ENCODE results near the gene CCDC57. TPM values are rescaled to one million over a fixed set of nuclear protein-coding genes. Genes with fewer than 3 reads are reported as not detected.
A peak's percentile ranks its signal among the peaks of the same experiment; 100 is the strongest.

Gene CCDC57
- total RNA-seq, 1 donor from 2014 or later, result 37.2 TPM

- Mint-ChIP-seq H3K4me3 (ENCODE audit: unreplicated experiment) (no peak overlapping the region), H3K36me3 (ENCODE audit: low read depth, unreplicated experiment) (peaks cover 37% of the 10 kb centered on the region), H3K27ac (ENCODE audit: unreplicated experiment) (no peak overlapping the region), H3K4me1 (ENCODE audit: unreplicated experiment) (peaks cover 24% of the 10 kb centered on the region), H3K9me3 (ENCODE audit: unreplicated experiment) (no peaks in the 10 kb centered on the region), H3K27me3 (ENCODE audit: unreplicated experiment) (peaks cover 23% of the 10 kb centered on the region)
- DNase-seq (ENCODE audit: low spot score), result no peak
- TF ChIP-seq, protein P1, sequence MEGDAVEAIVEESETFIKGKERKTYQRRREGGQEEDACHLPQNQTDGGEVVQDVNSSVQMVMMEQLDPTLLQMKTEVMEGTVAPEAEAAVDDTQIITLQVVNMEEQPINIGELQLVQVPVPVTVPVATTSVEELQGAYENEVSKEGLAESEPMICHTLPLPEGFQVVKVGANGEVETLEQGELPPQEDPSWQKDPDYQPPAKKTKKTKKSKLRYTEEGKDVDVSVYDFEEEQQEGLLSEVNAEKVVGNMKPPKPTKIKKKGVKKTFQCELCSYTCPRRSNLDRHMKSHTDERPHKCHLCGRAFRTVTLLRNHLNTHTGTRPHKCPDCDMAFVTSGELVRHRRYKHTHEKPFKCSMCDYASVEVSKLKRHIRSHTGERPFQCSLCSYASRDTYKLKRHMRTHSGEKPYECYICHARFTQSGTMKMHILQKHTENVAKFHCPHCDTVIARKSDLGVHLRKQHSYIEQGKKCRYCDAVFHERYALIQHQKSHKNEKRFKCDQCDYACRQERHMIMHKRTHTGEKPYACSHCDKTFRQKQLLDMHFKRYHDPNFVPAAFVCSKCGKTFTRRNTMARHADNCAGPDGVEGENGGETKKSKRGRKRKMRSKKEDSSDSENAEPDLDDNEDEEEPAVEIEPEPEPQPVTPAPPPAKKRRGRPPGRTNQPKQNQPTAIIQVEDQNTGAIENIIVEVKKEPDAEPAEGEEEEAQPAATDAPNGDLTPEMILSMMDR (IDR thresholded peaks at IDR 0.05; ENCODE audit: unreplicated experiment), result no peak
Observed at GRCh38 chr17:82242698-82242976, 30.0 kb upstream of the CCDC57 start.

- peaks cover 24% of the 10 kb centered on the region for H3K27me3 Mint-ChIP-seq (ENCODE audit: unreplicated experiment)
- H3K36me3 Mint-ChIP-seq (ENCODE audit: low read depth, unreplicated experiment), result peaks cover 33% of the 10 kb centered on the region
- TF ChIP-seq, protein P1 (IDR thresholded peaks at IDR 0.05; ENCODE audit: unreplicated experiment), result no peak
- no peak overlapping the region for H3K4me3 Mint-ChIP-seq (ENCODE audit: unreplicated experiment)
- no peak overlapping the region for H3K27ac Mint-ChIP-seq (ENCODE audit: unreplicated experiment)
- DNase-seq (ENCODE audit: low spot score), result no peak
- no peaks in the 10 kb centered on the region for H3K9me3 Mint-ChIP-seq (ENCODE audit: unreplicated experiment)
- peaks cover 19% of the 10 kb centered on the region for H3K4me1 Mint-ChIP-seq (ENCODE audit: unreplicated experiment)
Observed at GRCh38 chr17:82241926-82242697, 29.5 kb upstream of the CCDC57 start.

- Mint-ChIP-seq H3K4me1 (ENCODE audit: unreplicated experiment) (peaks cover 15% of the 10 kb centered on the region), H3K27me3 (ENCODE audit: unreplicated experiment) (peaks cover 21% of the 10 kb centered on the region), H3K9me3 (ENCODE audit: unreplicated experiment) (no peaks in the 10 kb centered on the region), H3K27ac (ENCODE audit: unreplicated experiment) (no peak overlapping the region), H3K4me3 (ENCODE audit: unreplicated experiment) (no peak overlapping the region), H3K36me3 (ENCODE audit: low read depth, unreplicated experiment) (peaks cover 31% of the 10 kb centered on the region)
- TF ChIP-seq, protein P1 (IDR thresholded peaks at IDR 0.05; ENCODE audit: unreplicated experiment), result no peak
- DNase-seq (ENCODE audit: low spot score), result no peak
Observed at GRCh38 chr17:82241183-82241925, 28.7 kb upstream of the CCDC57 start.

- Mint-ChIP-seq H3K4me1 (ENCODE audit: unreplicated experiment) (peaks cover 11% of the 10 kb centered on the region), H3K27me3 (ENCODE audit: unreplicated experiment) (peaks cover 22% of the 10 kb centered on the region), H3K36me3 (ENCODE audit: low read depth, unreplicated experiment) (peaks cover 27% of the 10 kb centered on the region), H3K4me3 (ENCODE audit: unreplicated experiment) (peak overlapping the region; percentile 73), H3K27ac (ENCODE audit: unreplicated experiment) (no peak overlapping the region), H3K9me3 (ENCODE audit: unreplicated experiment) (no peaks in the 10 kb centered on the region)
- DNase-seq (ENCODE audit: low spot score), result no peak
- TF ChIP-seq, protein P1 (IDR thresholded peaks at IDR 0.05; ENCODE audit: unreplicated experiment), result no peak
Observed at GRCh38 chr17:82240506-82241182, 28.0 kb upstream of the CCDC57 start.

All from endothelial cell (in vitro differentiated cells).